Astrocyte (in vitro differentiated cells and primary cell): ENCODE measurements around the gene IQCE.

Experiments
- EZH2 ChIP-seq: IDR thresholded peaks from 2 replicates; pipeline ENCODE4 v1.6.1; 2012; ENCODE audit warnings: mild to moderate bottlenecking, low read length, inconsistent platforms; ENCODE audit not compliant: insufficient read depth
- TF ChIP-seq, protein P1 (sequence below): IDR thresholded peaks from 2 replicates; pipeline ENCODE4 v1.5.1; 2011; ENCODE audit warnings: low read depth, mild to moderate bottlenecking, inconsistent platforms, low read length, moderate library complexity; ENCODE audit not compliant: insufficient read depth

DNA sequence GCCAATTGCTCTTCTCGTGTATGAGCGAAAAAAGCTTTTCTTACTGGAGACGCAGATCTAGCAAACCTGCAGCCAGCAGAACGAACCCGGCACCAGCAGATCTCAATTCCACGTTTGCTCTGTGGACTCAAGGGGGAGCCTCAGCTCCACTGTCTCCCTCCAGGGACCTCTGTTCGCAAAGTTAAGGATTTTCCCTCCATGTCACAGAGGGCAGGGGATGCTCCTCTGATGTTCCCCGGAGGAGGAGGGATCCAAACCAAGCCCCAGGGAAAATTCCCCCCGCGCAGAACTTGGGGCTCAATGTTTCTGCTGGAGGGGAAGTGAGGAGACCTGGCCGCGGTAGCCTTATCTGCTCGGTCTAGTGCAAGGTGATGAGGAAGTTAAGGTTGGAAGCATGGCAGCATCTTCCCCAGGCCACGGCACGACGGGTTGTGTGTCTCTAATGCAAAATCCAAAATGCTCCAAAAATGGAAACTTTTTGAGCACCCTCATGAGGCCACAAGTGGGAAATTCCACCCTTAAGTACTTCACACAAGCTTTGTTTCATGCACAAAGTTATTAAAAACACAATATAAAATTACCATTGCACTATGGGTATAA is 9.0 kb downstream of the IQCE start:
- TF ChIP-seq, protein P1, sequence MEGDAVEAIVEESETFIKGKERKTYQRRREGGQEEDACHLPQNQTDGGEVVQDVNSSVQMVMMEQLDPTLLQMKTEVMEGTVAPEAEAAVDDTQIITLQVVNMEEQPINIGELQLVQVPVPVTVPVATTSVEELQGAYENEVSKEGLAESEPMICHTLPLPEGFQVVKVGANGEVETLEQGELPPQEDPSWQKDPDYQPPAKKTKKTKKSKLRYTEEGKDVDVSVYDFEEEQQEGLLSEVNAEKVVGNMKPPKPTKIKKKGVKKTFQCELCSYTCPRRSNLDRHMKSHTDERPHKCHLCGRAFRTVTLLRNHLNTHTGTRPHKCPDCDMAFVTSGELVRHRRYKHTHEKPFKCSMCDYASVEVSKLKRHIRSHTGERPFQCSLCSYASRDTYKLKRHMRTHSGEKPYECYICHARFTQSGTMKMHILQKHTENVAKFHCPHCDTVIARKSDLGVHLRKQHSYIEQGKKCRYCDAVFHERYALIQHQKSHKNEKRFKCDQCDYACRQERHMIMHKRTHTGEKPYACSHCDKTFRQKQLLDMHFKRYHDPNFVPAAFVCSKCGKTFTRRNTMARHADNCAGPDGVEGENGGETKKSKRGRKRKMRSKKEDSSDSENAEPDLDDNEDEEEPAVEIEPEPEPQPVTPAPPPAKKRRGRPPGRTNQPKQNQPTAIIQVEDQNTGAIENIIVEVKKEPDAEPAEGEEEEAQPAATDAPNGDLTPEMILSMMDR, result peak; percentile 44
- TF ChIP-seq EZH2, result no peak
